NCI-H2227 (cell line): Measurements from ENCODE around the gene MPZL2.
"Not testable (repeated sequence)": the region's sequence is repeated elsewhere in the genome, so short reads cannot be mapped to it uniquely, and the experiment has no call there.

Source experiments
- DNase-seq: peaks from one replicate; lab custom pipeline; 2025; ENCODE audit not compliant: unreplicated experiment; lab: John Stamatoyannopoulos, UW

MPZL2 gene

GRCh38 chr11:118263695-118264568, at the start of gene MPZL2:
MPZL2 (minus strand) TSS chr11:118264297; CDS start chr11:118264153, 144 bp downstream.
- DNase-seq: no peak

GRCh38 chr11:118313242-118313641, 49.1 kb upstream of the MPZL2 start:
- DNase-seq: no peak

- DNase-seq: no peak
These were observed 48.2 kb upstream of the MPZL2 start for GRCh38 chr11:118312328-118312727.

- no peak for DNase-seq
These were observed 47.4 kb upstream of the MPZL2 start for GRCh38 chr11:118311518-118311917.

GRCh38 chr11:118310781-118311485, 46.8 kb upstream of the MPZL2 start:
- DNase-seq: no peak

GRCh38 chr11:118310271-118310670, 46.2 kb upstream of the MPZL2 start:
- no peak for DNase-seq

GRCh38 chr11:118308995-118309528, 45.0 kb upstream of the MPZL2 start:
- DNase-seq: not testable (repeated sequence)

GRCh38 chr11:118306556-118306955, 42.5 kb upstream of the MPZL2 start:
- DNase-seq: no peak

GRCh38 chr11:118305726-118306125, 41.6 kb upstream of the MPZL2 start:
- DNase-seq: no peak

GRCh38 chr11:118304568-118305248, 40.6 kb upstream of the MPZL2 start, which contains the start of gene CD3E:
CD3E (plus strand) TSS chr11:118304730; CDS start chr11:118304953, 223 bp downstream.
- no peak for DNase-seq

- no peak for DNase-seq
These were observed 40.1 kb upstream of the MPZL2 start for GRCh38 chr11:118304227-118304567.

- DNase-seq: no peak
These were observed 37.6 kb upstream of the MPZL2 start for GRCh38 chr11:118301600-118302195.

- no peak for DNase-seq
These were observed 31.8 kb upstream of the MPZL2 start for GRCh38 chr11:118295815-118296454.

- DNase-seq: no peak
These were observed 31.1 kb upstream of the MPZL2 start for GRCh38 chr11:118295199-118295598.

GRCh38 chr11:118294053-118294452, 30.0 kb upstream of the MPZL2 start:
- no peak for DNase-seq

GRCh38 chr11:118291477-118292135, 27.5 kb upstream of the MPZL2 start:
- DNase-seq: no peak

GRCh38 chr11:118290923-118291322, 26.8 kb upstream of the MPZL2 start:
- DNase-seq: no peak

GRCh38 chr11:118289401-118289800, 25.3 kb upstream of the MPZL2 start:
- no peak for DNase-seq

- no peak for DNase-seq
These were observed 22.9 kb upstream of the MPZL2 start for GRCh38 chr11:118287006-118287405.

GRCh38 chr11:118286545-118286944, 22.4 kb upstream of the MPZL2 start:
- DNase-seq: no peak
